GM12892 (cell line): ENCODE results near the gene INPP5A.

ENCODE experiments used
- POLR2A ChIP-seq: IDR thresholded peaks from 2 replicates; pipeline ENCODE4 v1.6.1; 2011; ENCODE audit warnings: low read depth, low read length, control low read depth
- TAF1 ChIP-seq: IDR thresholded peaks from 2 replicates; pipeline ENCODE4 v1.6.1; 2011; ENCODE audit warnings: low read depth, mild to moderate bottlenecking, control low read depth, low read length, borderline replicate concordance

DNA sequence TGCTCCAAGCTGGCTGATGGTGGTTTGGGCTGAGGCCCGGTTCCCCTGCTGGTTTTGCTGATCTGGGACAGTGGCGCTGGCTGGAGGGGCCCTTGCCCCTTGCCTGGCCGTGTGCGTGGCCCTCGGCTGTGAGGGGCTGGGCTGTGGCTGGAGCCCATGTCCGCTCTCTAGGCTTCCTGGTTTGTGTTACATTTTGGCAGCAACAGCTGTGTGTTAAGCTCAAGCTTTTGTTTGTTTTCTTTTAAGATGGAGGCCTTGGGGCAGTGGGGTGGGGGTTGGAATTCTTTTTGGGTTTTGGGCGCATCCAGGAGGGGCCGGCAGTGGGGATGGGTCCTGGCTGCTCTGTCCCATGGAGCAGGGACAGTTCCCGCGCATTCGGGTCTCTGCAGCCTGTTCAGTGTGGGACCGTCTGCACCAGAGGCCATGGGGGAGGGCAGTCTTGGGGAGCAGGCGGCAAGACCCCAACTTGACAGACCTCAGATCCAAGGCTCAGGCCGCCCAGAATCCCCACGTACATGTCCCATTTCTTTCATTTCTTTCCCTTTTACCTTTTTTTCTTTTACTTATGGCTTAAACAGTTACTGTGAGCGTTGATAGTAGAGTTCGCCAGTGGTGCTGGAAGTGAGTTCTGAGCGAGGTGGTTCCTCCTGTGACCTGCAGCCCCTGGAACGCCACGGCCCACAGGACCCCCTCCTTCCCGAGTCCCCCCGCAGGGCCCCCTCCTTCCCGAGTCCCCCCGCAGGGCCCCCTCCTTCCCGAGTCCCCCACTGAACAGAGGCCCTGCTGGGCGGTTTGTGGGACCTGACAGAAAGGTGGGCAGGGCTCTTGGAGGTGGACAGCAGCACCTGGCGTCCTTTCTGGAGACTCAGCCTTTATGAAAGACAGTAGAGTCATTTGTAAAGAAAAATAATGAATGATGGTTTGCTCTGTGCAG is 75.3 kb downstream of the INPP5A start:
- TF ChIP-seq TAF1 (no peak), POLR2A (no peak)
